SU-DHL-6 (cell line): ENCODE data around the gene TTC23.

Experiments used
- EZH2phosphoT487 ChIP-seq: fragments of 200-600 bp; sonication (generic), shearing (Covaris generic); conservative IDR thresholded peaks from 2 replicates; pipeline ENCODE4 v1.6.1; 2018; ENCODE audit warnings: mild to moderate bottlenecking, antibody characterized with exemption, low read length, moderate library complexity, mixed read lengths
- TF ChIP-seq, protein P1 (sequence below): fragments of 200-600 bp; sonication (generic); IDR thresholded peaks from one replicate; pipeline ENCODE4 v1.5.1; 2017; ENCODE audit warnings: antibody characterized with exemption, mild to moderate bottlenecking, low read length, moderate library complexity; ENCODE audit not compliant: insufficient read depth, poor library complexity, severe bottlenecking

GRCh38 chr15:99126930-99127329, 122.5 kb downstream of the TTC23 start:
- TF ChIP-seq, protein P1, sequence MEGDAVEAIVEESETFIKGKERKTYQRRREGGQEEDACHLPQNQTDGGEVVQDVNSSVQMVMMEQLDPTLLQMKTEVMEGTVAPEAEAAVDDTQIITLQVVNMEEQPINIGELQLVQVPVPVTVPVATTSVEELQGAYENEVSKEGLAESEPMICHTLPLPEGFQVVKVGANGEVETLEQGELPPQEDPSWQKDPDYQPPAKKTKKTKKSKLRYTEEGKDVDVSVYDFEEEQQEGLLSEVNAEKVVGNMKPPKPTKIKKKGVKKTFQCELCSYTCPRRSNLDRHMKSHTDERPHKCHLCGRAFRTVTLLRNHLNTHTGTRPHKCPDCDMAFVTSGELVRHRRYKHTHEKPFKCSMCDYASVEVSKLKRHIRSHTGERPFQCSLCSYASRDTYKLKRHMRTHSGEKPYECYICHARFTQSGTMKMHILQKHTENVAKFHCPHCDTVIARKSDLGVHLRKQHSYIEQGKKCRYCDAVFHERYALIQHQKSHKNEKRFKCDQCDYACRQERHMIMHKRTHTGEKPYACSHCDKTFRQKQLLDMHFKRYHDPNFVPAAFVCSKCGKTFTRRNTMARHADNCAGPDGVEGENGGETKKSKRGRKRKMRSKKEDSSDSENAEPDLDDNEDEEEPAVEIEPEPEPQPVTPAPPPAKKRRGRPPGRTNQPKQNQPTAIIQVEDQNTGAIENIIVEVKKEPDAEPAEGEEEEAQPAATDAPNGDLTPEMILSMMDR = no peak
- no peak for TF ChIP-seq EZH2phosphoT487
